Vagina (tissue), 2 donors: Measurements from ENCODE around the gene NUP210. TPM values are rescaled to one million over a fixed set of nuclear protein-coding genes. Genes with fewer than 3 reads are reported as not detected.

Experiments used
- DNase-seq, 2 donors: peaks; one replicate each; pipeline ENCODE4 v3.0.0-alpha.2; 2017; ENCODE audit errors: extremely low spot score in 2 of 2
- H3K27ac ChIP-seq: fragments of 200-600 bp; sonication (generic); one replicate; pipeline ENCODE4 v1.5.1; 2019
- H3K27me3 ChIP-seq: fragments of 200-600 bp; sonication (generic); one replicate; pipeline ENCODE4 v1.5.1; 2019
- H3K36me3 ChIP-seq, 2 donors: fragments of 200-600 bp; sonication (generic); one replicate each; pipeline ENCODE4 v1.5.1; 2017 to 2019
- H3K4me1 ChIP-seq: fragments of 200-600 bp; sonication (generic); one replicate; pipeline ENCODE4 v1.5.1; 2019
- H3K4me3 ChIP-seq, 2 donors: fragments of 200-600 bp; sonication (generic); 1 replicate in 1 of 2; 2 replicates in 1 of 2; pipeline ENCODE4 v1.5.1; 2016 to 2019
- H3K9me3 ChIP-seq: fragments of 200-600 bp; sonication (generic); one replicate; pipeline ENCODE4 v1.5.1; 2019
- POLR2A ChIP-seq, 2 donors: fragments of 450-650 bp; IDR thresholded peaks; one replicate each; pipeline ENCODE4 v1.6.1; 2017; ENCODE audit warnings: antibody characterized with exemption in 2 of 2, mild to moderate bottlenecking in 2 of 2, moderate library complexity in 2 of 2
- POLR2AphosphoS5 ChIP-seq, 2 donors: sonication (generic); formaldehyde crosslinking; IDR thresholded peaks; one replicate each; pipeline ENCODE4 v1.9.0; 2017; ENCODE audit warnings: antibody characterized with exemption in 2 of 2, mild to moderate bottlenecking in 2 of 2, low read depth in 1 of 2; ENCODE audit not compliant: insufficient read depth in 1 of 2
- intact Hi-C: fragments of 100-400 bp; cut with DNase I; formaldehyde crosslinking; loops from one replicate; pipeline ENCODE4 v1.15.1; 2023
- total RNA-seq: library from RNA; depleted of rRNA; stranded (reverse); fragments of >200 nt; gene quantifications from one replicate; pipeline ENCODE4 v1.2.3, GENCODE V29; 2016
- TF ChIP-seq, protein P1 (sequence below), 3 experiments: fragments of 450-650 bp in 2 of 3; fragments of 200-600 bp in 1 of 3; sonication (generic) in 1 of 3; IDR thresholded peaks; one replicate each; pipeline ENCODE4 v1.5.1; 2017 to 2019; ENCODE audit warnings: antibody characterized with exemption in 3 of 3, mild to moderate bottlenecking in 2 of 3, moderate library complexity in 2 of 3

NUP210 gene
- total RNA-seq, 1 donor from 2014 or later: 10.1 TPM

DNA sequence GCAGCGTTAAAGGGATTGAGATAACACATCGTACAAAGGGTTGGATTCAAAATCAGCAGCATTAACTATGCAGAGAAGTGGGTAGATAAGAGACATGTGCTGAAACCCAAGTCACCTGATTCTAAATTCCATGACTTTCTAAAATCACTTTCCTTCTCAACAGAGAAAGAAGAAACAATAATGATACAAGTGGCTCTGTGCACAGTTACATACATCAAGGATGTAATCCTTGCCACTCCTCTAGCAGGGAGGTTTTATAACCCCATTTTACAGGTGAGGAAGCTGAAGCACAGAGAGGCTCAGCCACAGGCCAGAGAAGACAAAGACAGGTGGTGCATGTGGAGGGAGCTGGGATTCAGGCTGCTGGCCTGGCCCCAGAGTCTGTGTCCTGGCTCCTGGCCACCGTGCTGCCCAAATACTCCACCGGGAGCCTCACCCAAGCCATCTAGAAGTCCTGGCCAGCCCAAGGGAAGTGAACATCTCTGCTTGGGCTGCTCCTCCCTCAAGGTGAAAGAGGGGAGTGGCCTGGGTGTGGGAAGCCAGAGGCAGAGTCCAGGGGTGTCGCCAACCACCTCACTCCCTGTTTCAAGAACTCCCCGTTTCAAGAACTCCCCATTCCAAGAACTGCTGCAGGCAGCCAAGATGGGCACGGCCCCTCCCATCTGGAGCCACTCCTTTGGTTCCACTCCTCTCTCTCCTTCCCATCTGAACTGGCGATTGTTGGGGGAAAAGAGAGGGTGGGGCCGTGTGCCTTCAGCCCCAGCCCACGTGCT is 147.1 kb downstream of the NUP210 start:
- H3K4me3 ChIP-seq: no peak overlapping the region
- no peak overlapping the region for H3K27ac ChIP-seq
- peaks cover 6% of the 10 kb centered on the region for H3K4me1 ChIP-seq
- intact Hi-C loops: no loop called here
- peaks cover 4% of the 10 kb centered on the region for H3K9me3 ChIP-seq
- TF ChIP-seq POLR2AphosphoS5 (IDR thresholded peaks at IDR 0.05; ENCODE audit: insufficient read depth in 1 of 2, low read depth in 1 of 2) (no peak), POLR2A (IDR thresholded peaks at IDR 0.05) (no peak)
- TF ChIP-seq, protein P1, sequence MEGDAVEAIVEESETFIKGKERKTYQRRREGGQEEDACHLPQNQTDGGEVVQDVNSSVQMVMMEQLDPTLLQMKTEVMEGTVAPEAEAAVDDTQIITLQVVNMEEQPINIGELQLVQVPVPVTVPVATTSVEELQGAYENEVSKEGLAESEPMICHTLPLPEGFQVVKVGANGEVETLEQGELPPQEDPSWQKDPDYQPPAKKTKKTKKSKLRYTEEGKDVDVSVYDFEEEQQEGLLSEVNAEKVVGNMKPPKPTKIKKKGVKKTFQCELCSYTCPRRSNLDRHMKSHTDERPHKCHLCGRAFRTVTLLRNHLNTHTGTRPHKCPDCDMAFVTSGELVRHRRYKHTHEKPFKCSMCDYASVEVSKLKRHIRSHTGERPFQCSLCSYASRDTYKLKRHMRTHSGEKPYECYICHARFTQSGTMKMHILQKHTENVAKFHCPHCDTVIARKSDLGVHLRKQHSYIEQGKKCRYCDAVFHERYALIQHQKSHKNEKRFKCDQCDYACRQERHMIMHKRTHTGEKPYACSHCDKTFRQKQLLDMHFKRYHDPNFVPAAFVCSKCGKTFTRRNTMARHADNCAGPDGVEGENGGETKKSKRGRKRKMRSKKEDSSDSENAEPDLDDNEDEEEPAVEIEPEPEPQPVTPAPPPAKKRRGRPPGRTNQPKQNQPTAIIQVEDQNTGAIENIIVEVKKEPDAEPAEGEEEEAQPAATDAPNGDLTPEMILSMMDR (IDR thresholded peaks at IDR 0.05): no peak
- DNase-seq: no peak
- no peaks in the 10 kb centered on the region for H3K27me3 ChIP-seq
- H3K36me3 ChIP-seq: no peaks in the 10 kb centered on the region

DNA sequence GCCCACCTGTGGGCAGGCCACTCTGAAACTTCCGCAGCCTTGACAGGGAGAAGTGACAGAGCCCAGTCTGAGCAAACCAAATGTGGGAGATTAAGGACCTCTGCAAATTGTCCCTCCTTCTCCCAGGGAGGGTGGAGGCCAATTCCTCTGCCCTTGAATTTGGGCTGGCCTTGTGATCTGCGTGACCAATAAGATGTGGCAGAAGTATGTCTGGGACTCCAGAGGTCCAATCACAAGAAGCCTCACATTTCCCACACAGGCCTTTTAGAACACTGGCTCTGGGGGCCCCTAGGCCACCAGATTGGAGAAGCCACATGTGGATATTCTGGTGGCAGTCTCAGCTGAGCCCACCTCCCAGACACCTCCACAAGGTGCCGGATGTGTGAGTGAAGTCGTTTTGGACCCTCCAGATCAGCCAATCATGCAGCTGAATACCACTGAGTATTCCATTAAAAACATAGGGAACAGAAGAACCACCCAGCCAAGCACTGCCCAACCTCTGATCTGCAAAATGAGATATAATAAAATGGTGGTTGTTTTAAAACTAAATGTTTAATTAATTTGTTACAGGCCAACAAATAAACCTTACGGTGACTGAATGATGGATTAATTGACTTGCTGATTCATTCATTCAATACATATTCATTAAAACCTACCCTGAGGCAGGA is 150.3 kb downstream of the NUP210 start:
- intact Hi-C loops: no loop called here
- no peak for DNase-seq
- H3K27me3 ChIP-seq: no peaks in the 10 kb centered on the region
- TF ChIP-seq POLR2AphosphoS5 (IDR thresholded peaks at IDR 0.05; ENCODE audit: insufficient read depth in 1 of 2, low read depth in 1 of 2) (no peak), POLR2A (IDR thresholded peaks at IDR 0.05) (no peak)
- no peak overlapping the region for H3K27ac ChIP-seq
- peaks cover 4% of the 10 kb centered on the region for H3K9me3 ChIP-seq
- H3K36me3 ChIP-seq: no peaks in the 10 kb centered on the region
- H3K4me3 ChIP-seq: no peak overlapping the region
- no peaks in the 10 kb centered on the region for H3K4me1 ChIP-seq

- TF ChIP-seq POLR2AphosphoS5 (IDR thresholded peaks at IDR 0.05; ENCODE audit: insufficient read depth in 1 of 2, low read depth in 1 of 2) (no peak), POLR2A (IDR thresholded peaks at IDR 0.05) (no peak)
- TF ChIP-seq, protein P1 (IDR thresholded peaks at IDR 0.05): no peak
- Histone ChIP-seq H3K4me1 (no peaks in the 10 kb centered on the region), H3K27me3 (no peaks in the 10 kb centered on the region), H3K27ac (no peak overlapping the region), H3K36me3 (no peaks in the 10 kb centered on the region), H3K9me3 (peaks cover 4% of the 10 kb centered on the region), H3K4me3 (no peak overlapping the region)
- intact Hi-C loops: no loop called here
- no peak for DNase-seq
These were observed 151.1 kb downstream of the NUP210 start for GRCh38 chr3:13268961-13269441.

- H3K4me3 ChIP-seq: no peak overlapping the region
- H3K4me1 ChIP-seq: no peaks in the 10 kb centered on the region
- no peaks in the 10 kb centered on the region for H3K27me3 ChIP-seq
- no peak overlapping the region for H3K27ac ChIP-seq
- intact Hi-C loops: no loop called here
- no peaks in the 10 kb centered on the region for H3K36me3 ChIP-seq
- peaks cover 4% of the 10 kb centered on the region for H3K9me3 ChIP-seq
- no peak for DNase-seq
- TF ChIP-seq, protein P1 (IDR thresholded peaks at IDR 0.05): no peak
- TF ChIP-seq POLR2AphosphoS5 (IDR thresholded peaks at IDR 0.05; ENCODE audit: insufficient read depth in 1 of 2, low read depth in 1 of 2) (no peak), POLR2A (IDR thresholded peaks at IDR 0.05) (no peak)
These were observed 152.0 kb downstream of the NUP210 start for GRCh38 chr3:13268120-13268519.

DNA sequence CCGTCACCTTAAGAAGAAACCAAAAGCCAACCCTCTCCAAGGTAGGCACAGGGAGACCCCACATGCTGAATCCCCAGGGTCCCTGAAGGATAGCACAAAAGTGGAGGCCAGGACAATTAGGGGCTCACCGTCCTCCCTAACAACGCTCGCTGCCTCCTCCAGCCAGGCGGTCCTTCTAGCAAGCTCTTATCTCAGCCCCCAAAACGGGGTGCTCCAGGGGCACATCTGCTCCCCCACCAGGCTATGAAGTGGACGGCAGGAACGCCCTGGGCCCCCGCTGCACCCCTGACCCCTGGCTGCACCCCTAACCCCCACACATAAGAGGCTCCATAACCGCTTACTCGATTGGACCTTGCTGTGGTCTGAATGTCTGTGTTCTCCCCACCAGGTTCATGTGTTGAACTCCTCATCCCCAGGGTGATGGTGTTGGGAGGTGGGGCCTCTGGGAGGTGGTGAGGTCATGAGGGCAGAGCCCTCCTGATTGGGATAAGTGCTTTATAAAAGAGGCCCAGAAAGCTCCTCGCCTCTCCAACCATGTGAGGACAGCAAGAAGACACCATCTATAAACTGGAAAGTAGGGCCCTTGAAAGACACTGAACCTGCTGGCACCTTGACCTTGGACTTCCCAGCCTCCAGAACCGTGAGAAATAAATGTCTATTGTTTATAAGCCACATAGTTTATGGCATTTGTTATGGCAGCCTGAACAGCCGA is 153.3 kb downstream of the NUP210 start:
- no peaks in the 10 kb centered on the region for H3K27me3 ChIP-seq
- intact Hi-C loops: no loop called here
- H3K36me3 ChIP-seq: no peaks in the 10 kb centered on the region
- no peaks in the 10 kb centered on the region for H3K4me1 ChIP-seq
- H3K4me3 ChIP-seq: no peak overlapping the region
- no peak for DNase-seq
- no peak overlapping the region for H3K27ac ChIP-seq
- TF ChIP-seq, protein P1 (IDR thresholded peaks at IDR 0.05): no peak
- no peak for TF ChIP-seq POLR2AphosphoS5 (IDR thresholded peaks at IDR 0.05; ENCODE audit: insufficient read depth in 1 of 2, low read depth in 1 of 2)
- peaks cover 4% of the 10 kb centered on the region for H3K9me3 ChIP-seq
